BE2C (cell line): ENCODE data around the gene TRAF2.
A peak's percentile ranks its signal among the peaks of the same experiment; 100 is the strongest.

Experiments used
- DNase-seq: peaks from one replicate; pipeline ENCODE4 v3.0.0-alpha.2; 2020
- H3K27me3 ChIP-seq: fragments of 250-450 bp; sonication (Bioruptor Pico); 2 replicates; pipeline ENCODE4 v1.5.1; 2020; ENCODE audit warnings: mild to moderate bottlenecking
- H3K36me3 ChIP-seq: fragments of 250-450 bp; sonication (Bioruptor Pico); 2 replicates; pipeline ENCODE4 v1.5.1; 2020; ENCODE audit warnings: mild to moderate bottlenecking
- H3K4me1 ChIP-seq: fragments of 250-450 bp; sonication (Bioruptor Pico); 2 replicates; pipeline ENCODE4 v1.5.1; 2020
- H3K4me3 ChIP-seq: 2 replicates; pipeline ENCODE4 v1.5.1; 2011; ENCODE audit warnings: low read depth, low read length
- H3K9me3 ChIP-seq: fragments of 250-450 bp; sonication (Bioruptor Pico); 2 replicates; pipeline ENCODE4 v1.5.1; 2020
- TF ChIP-seq, protein P1 (sequence below): IDR thresholded peaks from 2 replicates; pipeline ENCODE4 v1.5.1; 2012; ENCODE audit warnings: mild to moderate bottlenecking, low read depth, low read length

Gene TRAF2

DNA sequence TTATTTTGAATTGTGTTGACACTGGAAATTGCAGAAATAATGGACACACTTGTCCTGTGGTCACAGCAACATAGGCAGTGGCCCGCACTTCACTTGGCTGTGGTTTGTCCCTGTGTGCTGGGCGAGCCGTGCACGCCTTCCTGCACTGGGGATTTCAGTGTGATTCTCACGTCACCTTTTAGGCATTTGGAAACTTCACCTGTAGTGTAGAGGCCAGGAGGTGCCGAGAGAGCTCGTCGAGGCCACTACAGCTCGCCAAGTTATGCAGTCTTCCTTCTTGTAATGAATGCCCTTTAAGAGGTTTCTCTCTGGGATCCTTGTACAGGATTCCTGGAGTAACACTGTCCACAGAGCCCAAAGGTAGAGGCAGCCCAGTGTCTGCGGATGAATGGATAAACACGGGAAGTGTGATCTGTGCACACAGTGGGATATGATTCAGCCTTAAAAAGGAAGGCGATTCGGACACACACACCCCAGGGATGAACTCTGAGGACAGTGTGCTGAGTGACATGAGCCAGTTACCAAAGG lies 14.7 kb downstream of the TRAF2 start:
- Histone ChIP-seq H3K4me3 (no peak overlapping the region), H3K4me1 (peaks cover 13% of the 10 kb centered on the region), H3K9me3 (no peaks in the 10 kb centered on the region), H3K27me3 (no peaks in the 10 kb centered on the region), H3K36me3 (peaks cover 70% of the 10 kb centered on the region)
- DNase-seq: no peak
- TF ChIP-seq, protein P1, sequence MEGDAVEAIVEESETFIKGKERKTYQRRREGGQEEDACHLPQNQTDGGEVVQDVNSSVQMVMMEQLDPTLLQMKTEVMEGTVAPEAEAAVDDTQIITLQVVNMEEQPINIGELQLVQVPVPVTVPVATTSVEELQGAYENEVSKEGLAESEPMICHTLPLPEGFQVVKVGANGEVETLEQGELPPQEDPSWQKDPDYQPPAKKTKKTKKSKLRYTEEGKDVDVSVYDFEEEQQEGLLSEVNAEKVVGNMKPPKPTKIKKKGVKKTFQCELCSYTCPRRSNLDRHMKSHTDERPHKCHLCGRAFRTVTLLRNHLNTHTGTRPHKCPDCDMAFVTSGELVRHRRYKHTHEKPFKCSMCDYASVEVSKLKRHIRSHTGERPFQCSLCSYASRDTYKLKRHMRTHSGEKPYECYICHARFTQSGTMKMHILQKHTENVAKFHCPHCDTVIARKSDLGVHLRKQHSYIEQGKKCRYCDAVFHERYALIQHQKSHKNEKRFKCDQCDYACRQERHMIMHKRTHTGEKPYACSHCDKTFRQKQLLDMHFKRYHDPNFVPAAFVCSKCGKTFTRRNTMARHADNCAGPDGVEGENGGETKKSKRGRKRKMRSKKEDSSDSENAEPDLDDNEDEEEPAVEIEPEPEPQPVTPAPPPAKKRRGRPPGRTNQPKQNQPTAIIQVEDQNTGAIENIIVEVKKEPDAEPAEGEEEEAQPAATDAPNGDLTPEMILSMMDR: no peak

DNA sequence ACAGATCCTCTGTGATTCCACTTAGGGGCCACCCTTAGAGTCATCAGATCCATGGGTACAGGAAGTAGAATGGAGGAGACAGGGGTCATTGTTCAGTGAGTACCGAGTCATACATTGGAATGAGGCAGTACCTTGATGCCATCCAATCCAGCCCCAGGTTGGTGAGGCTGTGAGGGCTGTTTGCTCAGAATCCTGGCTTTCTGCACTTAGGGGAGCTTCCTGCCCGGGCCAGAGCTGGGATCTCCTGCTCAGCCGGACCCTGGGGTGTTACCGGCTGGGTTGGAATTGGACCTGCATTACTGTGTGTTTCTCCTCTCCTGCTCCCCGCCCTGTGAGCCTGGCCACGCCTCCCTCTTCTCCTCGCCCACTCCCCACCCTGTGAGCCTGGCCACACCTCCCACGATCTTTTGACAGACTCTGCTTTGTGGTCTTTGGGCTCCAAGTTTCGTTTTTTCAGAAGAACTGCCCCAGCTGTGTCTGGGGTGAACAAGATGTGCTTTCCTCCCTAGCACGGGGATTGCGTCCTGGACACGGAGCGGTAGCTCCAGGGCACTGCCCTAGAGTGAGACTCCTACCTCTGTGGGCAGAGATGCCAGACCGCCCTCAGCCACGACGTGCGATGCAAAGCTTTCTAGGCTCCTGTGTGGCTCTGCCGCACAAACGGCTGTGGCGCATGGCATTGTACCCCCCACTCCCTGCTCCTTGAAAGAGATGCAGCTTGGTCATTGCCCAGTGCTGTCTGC lies 15.4 kb downstream of the TRAF2 start:
- TF ChIP-seq, protein P1: no peak
- DNase-seq: no peak
- H3K36me3 ChIP-seq: peaks cover 76% of the 10 kb centered on the region
- peaks cover 13% of the 10 kb centered on the region for H3K4me1 ChIP-seq
- H3K9me3 ChIP-seq: no peaks in the 10 kb centered on the region
- H3K27me3 ChIP-seq: no peaks in the 10 kb centered on the region
- H3K4me3 ChIP-seq: no peak overlapping the region

DNA sequence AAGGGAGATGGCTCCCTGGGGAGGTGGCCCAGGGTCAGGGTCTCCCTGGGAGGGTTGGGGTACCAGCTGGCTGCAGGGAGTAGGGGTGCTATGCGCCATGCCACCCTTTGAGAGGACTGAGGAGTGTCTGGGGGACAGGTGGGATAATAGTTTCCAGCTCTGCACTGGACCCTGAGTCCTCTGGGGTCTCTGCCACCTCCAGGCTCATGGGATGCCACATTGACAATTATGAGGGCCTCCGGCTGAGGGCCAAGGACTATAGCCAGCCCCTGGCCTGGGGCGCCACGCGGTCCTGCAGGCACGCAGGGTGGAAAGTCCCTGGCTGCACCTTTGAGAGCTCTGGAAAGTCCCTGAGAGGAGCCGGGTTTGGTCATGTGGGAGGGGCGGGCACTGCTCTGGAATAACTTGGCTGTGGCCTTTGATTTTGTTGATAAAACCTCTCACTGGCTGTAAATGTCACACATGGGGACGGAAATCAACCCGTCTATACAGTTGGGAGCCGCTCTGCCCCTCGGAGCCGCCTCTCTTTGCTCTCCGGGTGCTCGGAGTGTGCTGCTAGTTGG lies 16.0 kb downstream of the TRAF2 start:
- Histone ChIP-seq H3K36me3 (peaks cover 79% of the 10 kb centered on the region), H3K4me3 (no peak overlapping the region), H3K27me3 (no peaks in the 10 kb centered on the region), H3K4me1 (peaks cover 13% of the 10 kb centered on the region), H3K9me3 (no peaks in the 10 kb centered on the region)
- peak; percentile 76 for DNase-seq
- TF ChIP-seq, protein P1: no peak

DNA sequence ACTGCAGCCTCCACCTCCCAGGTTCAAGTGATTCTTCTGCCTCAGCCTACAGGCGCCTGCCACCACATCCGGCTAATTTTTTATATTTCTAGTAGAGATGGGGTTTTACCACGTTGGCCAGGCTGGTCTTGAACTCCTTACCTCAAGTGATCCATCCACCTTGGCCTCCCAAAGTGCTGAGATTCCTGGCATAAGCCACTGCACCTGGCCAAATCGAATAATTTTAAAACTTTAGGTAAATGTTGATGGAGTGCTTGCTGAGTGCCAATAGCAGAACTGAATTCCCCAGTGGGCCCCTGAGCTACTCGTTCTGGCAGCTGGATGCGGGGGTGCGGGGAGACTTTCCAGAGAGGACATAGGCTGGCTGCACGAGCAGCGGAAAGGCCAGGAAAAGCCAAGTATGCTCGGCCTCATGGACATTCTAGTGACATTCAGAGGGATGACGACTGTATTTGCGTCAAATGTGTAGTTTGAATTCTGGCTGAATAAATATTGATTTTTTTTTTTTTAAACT lies 16.8 kb downstream of the TRAF2 start:
- TF ChIP-seq, protein P1: no peak
- DNase-seq: no peak
- peaks cover 13% of the 10 kb centered on the region for H3K4me1 ChIP-seq
- H3K4me3 ChIP-seq: no peak overlapping the region
- H3K27me3 ChIP-seq: no peaks in the 10 kb centered on the region
- H3K36me3 ChIP-seq: peaks cover 86% of the 10 kb centered on the region
- H3K9me3 ChIP-seq: no peaks in the 10 kb centered on the region

DNA sequence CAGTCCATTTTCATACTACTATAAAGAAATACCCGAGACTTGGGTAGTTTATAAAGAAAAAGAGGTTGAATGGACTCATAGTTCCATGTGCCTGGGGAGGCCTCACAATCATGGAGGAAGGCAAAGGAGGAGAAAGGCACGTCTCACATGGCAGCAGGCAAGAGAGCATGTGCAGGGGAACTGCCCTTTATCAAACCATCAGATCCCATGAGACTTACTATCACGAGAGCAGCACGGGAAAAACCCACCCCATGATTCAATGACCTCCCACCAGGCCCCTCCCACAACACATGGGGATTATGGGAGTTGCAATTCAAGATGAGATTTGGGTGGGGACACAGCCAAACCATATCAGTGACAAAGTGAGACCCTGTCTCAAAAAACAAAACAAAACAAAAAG lies 19.9 kb downstream of the TRAF2 start:
- TF ChIP-seq, protein P1: no peak
- no peaks in the 10 kb centered on the region for H3K27me3 ChIP-seq
- peaks cover 81% of the 10 kb centered on the region for H3K36me3 ChIP-seq
- peaks cover 13% of the 10 kb centered on the region for H3K4me1 ChIP-seq
- no peak overlapping the region for H3K4me3 ChIP-seq
- H3K9me3 ChIP-seq: no peaks in the 10 kb centered on the region
- no peak for DNase-seq
